ENCODE data around the gene PWP2.
"Not testable (repeated sequence)": the region's sequence is repeated elsewhere in the genome, so short reads cannot be mapped to it uniquely, and the experiment has no call there.

PWP2 gene

DNA sequence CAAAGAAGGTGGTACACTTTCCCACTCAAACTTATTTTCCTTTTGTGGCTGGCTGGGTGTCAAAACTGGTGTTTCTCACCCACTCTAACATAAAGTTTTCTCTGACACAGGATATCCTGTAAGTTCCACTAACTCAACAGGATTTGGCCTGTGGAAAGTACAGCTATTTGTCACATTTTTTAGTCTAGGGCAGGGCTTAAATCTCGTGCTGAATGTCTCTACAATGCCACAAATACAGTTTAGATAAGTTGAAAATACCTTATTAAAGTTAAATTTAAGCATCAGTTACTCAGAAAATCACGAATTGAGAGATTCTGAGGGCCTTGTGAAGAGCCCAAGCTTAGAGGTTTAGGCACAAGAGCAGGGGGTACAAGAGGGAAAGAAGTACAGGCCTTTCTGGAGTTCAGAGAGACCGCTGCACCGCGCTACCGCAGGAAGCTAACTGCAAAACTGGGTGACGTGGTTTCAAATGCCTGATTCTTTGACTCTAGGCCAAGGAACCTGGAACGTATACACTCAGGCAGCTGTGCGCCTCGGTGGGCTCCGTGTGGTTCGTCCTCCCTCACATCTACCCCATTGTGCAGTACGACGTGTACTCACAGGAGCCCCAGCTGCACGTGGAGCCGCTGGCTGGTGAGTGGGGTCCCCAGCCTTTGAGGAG, 23.4 kb upstream of the PWP2 start:
- peak; percentile 62 for DNase-seq

DNA sequence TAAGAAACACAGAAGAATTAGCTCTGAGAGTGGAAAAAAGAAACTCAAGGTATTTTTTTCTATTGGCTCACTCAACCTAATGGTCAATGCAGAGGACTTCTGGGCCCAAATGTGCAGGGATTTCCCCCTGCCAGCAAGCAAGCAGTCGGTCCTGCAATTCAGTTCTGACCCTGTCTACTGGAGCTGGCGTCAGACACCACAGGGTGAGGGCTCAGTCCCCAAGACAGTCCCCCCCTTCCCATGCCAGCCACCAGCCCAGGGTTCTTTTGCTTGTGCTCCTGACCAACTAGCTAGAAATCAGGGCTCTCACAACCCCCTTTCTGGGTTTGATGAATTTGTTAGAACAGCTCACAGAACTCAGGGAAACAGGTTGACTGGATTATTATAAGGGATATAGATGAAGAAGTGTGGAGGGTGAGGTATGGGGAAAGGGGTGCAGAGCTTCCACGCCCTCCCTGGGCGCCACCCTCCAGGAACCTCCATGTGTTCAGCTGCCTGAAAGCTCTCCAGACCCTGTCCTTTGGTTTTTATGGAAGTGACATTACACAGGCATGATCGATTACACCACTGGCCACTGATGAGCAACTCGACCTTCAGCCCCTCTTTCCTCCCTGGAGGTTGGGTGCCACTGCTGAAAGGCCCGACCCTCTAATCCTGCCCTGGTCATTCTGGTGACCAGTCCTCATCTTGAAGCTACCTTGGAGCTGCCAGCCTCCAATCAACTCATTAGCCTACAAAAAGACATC, 22.5 kb upstream of the PWP2 start:
- peak; percentile 3 for DNase-seq

DNA sequence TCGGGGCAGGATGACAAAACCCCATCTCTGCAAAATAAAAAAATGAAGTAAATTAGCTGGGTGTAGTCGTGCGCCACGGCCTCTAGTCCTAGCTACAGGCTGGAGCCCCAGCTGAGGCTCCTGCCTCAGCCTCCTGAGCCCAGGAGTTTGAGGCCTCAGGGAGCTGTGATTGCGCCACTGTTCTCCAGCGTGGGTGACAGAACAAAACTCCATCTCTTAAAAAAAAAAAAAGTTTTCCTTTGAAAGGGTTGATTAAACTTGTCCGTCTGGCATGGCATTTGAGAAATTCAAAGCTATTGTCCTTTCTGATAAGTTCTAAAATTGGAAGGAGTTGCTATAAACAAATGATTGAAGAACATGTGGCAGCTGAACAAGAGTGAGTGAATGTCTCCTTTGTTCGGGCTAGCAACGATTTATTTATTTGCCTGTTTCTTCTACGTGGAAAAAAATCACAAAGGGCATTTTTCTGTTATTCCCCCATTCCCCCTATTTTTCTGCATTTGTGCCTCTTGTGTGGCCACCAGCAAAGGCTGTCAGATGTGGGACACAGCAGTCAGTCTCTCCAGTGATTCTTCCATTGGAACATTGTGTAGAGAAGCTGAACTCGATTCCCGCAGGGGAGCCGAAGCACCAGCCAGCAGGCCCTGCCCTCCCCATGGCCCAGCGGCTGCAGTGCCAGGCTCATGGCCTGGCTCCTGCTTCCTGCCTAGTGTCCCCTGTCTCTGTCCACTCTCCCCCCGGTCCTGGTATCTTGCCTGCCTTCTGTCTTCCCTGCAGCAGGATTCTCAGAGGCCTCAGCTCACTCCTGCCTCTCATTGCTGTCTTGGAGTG, 21.5 kb upstream of the PWP2 start:
- DNase-seq = peak; percentile 6

DNA sequence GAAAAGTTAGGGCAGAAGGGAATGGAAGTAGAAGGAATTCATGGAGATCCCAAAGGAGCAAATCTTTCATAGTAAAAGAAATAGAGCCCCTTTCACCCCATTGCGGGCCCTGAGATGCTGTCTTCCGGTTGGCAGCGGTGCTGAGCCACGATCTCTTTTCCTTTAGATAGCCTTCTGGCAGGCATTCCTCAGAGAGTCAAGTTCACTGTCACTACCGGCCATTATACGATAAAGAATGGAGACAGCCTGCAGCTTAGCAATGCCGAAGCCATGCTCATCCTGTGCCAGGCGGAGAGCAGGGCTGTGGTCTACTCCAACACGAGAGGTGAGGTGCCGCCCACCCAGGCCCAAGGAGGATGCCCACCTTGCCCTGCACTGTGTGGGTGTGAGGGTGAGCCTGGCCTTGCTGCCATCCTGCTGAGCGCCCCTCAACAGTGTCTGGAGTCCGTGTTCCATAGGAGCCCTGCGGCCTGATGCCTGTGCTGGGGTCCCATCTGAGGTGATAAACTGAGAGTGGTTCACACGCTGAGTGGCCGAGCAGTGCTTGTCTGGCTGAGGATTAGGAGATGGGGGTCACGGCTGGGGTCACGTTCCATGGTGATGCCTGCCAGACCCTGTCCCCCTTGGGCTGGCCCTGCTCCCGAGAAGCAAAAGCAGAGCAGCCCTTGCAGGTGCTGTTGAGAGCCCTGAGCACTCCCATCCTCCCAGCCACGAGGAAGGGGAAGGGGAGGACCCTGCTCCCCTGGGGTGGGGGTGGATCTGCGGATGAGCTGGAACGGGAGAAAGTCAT, 20.4 kb upstream of the PWP2 start:
- peak; percentile 3 for DNase-seq

DNA sequence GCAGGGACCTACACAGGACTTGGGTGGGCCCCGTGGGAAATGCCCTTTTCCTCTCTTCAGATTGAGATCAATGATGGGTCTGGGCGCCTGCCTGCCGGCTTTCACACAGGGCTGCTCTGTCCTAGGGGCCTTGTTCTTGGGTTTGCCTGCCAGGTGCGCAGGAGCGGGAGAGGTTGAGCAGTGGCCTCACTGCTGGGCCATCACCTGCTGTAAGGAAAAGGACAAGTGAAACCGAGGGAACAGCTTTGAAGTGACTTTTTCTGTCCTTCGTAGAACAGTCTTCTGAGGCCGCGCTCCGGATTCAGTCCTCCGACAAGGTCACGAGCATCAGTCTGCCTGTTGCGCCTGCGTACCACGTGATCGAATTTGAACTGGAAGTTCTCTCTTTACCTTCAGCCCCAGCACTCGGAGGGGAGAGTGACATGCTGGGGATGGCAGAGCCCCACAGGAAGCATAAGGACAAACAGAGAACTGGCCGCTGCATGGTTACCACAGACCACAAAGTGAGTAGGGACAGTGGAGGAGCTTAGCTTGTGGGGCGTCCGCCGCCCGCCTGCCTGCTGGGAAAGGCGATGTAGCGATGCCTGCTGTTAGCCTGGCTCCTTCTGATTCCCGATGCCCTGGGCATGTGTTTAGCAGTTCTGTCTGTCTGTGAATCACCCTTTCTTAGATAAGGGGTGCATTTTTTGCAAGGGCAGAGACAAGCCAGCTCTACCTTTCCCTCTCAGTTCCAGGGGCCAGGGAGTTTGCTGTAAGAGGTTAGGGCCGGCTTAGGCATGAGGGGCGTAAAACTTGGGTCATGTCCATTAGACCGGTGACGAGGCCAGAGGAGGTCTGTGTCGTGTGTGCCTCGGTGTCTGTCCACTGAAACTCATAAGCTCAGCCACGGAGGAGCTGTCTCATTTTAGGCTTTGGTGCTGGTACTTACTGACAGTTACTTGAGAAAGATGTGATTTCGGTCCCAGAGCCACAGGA, 19.5 kb upstream of the PWP2 start:
- DNase-seq = peak; percentile 3

DNA sequence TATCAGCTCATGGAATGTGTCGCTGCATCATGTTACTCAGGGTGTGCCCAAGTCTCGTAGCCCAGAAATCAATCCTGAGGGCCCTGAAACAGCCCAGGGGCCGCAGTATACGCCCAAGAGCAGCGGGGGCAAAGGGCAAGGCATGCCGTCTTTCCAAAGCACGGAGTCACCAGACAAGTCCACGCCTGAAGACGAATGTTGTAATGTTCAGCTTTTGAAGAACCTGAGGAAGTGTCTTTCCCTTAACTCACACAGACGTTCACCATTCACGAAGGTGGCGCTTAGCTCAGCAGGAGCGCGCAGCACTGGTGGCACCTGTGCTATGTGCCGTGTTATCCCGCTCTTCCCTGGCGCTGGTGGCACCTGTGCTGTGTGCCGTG, 18.8 kb upstream of the PWP2 start:
- no peak for DNase-seq

DNA sequence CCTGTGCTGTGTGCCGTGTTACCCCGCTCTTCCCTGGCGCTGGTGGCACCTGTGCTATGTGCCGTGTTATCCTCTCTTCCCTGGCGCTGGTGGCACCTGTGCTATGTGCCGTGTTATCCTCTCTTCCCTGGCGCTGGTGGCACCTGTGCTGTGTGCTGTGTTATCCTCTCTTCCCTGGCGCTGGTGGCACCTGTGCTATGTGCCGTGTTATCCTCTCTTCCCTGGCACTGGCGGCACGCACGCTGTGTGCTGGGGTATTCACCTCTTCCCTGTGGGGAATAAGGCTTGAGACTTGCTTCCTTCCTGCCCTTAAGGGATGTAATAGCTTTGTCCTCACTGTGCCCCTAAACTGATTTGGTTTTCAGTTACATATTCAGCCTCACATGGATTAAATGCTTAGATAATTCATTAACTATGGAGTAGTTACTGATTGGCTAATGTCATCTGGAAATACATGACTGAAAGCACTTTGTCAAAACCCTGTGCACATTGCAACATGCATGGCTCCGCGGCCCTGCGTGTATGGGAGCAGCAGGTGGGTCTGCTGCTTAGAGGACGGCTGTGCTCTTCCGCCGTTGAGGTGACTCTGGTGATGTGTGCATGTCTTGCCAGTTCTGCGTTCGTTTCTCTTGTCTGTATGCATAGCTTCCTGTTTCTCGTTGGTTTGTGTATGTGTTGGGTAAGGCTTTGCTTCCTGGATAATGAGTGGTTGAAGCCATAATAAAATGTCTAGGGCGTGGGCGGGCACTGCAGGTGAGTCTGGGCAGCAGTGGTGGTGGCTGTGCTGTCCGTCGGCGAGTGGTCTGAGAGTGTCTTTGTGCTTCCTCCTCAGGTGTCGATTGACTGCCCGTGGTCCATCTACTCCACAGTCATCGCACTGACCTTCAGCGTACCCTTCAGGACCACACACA, 17.9 kb upstream of the PWP2 start:
- peak; percentile 23 for DNase-seq

DNA sequence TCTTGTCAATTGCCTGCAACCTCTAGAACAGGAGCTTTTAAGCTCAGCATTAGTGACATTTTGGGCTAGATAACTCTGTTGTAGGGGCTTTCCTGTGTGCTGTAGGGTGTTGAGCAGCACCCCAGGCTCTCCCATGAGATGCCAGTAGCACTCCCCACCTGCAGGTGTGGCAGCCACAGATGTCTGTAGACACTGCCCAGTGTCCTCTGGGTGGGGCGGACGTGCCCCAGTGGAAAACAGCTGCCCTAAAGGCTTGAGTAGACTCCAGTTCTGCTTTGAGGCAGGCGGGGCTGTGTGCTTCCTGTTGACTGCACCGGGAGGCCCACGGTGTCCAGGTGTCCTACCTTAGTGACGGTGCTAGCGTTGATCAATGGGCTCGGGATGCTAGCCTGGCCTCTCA, 16.9 kb upstream of the PWP2 start:
- DNase-seq = peak; percentile 6

DNA sequence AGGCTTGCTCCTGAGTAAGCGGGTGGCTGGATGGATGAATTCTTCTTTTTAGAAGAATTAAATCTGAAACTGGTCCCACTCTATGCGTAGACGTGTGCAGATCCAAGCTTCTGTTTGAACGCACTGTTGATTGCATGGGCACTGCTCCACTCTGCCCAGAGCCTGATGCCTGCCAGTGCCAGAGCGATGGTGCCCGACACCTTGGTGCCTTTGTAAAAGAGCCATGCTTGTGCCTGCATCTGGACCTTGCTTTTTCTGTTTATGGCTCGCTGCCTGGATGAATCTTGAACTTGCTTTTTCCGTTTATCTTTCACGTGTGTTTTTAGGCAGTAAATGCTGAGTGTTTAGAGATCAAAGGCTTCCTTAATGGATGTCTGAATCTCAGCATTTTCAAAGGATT, 15.0 kb upstream of the PWP2 start:
- no peak for DNase-seq

DNA sequence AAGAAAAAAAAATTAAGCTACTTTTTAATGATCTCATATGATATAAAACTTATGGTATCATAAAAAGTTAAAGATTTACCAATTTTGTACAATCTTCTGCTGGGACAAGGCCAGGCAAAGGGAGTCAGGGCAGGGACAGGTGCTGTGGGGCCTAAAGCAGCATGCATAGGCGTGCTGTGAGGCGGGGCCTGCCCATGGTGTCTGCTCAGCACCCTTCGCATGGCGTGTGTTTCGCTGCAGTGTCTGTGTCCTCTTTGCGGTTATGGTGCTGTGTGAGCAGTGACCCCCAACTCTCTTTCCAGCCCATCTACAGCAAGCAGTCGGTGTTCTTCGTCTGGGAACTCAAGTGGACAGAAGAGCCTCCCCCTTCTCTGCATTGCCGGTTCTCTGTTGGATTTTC, 13.4 kb upstream of the PWP2 start:
- no peak for DNase-seq

DNA sequence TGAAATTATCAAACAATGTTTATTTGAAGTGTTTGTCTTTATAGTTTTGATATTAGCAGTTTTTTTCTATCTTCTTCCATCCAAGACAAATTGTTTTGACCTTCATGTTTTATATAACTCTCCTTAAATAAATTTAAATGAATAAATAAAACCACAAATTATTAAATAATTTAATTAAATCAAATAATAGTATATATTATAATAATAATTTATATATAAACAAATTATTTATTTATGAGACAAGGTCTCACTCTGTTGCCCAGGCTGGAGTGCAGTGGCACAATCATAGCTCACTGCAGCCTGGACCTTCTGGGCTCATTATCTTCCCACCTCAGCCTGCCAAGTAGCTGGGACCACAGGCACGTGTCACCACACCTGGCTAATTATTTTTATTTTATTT, 12.4 kb upstream of the PWP2 start:
- no peak for DNase-seq

DNA sequence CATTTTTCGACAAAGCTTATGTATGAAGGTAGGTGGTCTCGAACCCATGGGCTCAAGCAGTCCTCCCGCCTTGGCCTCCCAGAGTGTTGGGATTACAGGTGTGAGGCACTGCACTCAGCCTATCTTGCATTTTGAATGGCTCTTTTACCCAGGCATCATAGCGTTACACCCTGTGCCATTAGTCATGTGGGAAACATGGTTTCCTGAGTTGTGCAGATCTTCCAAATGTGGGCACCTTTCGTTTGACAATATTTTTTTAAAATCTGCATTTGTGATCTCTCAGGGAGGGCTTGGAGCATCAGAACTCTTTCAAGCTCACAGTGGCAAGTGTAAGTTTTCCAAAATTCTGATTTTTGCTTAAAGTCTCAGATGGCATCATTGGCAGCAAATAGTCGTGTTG, 8.7 kb upstream of the PWP2 start:
- not testable (repeated sequence) for DNase-seq

DNA sequence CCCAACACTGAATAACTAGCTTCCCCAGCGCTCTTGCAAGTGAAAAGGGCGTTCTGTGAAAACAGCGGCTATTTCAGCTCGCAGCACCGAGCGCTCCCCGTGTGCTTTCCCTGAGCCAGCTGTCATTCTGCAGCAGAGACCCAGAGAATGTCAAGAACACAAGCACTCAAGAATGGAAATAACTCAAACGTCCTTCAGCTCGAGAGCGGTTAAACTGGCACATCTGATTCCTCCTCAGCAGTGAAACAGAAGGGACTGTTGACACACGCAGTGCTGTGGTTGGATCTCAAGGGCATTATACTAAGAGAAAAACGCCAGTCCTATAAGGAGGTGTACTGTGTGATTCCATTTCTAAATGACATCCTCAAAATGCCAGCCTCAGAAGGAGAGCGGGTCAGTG, 8.2 kb upstream of the PWP2 start:
- DNase-seq = not testable (repeated sequence)

DNA sequence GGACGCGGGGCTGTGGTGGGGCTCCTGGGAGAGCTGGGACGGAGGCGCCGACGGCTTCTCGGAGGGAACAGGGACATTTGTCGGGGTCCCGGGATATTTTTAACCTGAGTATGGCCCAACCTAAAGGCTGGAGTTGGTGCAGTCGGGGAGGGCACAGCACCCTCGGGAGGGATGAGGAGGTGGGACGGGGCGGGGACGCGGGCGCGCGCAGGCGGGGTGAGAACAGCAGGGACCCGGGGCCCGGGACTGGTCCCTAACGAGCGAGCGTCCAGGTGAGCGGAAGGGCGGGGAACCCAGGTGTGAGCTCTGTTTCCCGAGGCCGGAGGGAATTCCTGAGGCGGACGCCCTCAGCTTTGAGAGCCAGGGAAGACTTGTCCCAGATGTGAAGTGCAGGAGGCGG, 390 bp downstream of the PWP2 start:
- DNase-seq = not testable (repeated sequence)

DNA sequence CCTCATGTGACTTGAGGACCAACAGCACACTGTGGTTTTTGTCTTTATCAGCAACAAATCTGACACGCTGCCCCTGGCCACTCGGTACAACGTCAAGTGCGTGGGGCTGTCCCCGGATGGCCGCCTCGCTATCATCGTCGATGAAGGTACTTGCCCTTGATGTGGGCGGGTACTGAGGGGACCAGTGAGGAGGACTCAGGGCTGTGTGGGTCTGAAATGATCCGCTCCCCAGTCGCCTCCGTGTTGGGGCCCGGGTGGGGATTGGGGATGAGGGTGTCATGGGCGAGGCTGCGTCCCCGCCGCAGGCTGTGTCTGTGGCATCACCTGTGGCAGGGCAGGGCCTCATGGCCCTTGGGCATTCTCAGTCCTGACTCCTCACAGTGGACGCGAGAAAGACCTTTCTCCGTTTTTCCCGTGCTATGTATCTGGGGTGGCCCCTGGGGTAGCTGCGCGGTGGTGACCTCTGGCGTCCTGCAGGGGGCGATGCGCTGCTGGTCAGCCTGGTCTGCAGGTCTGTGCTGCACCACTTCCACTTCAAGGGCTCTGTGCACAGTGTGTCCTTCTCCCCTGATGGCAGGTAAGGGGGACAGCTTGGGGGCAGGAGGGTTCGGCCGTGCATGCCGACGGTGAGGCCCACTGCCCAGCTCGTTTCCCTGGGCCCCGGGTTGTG, 6.6 kb downstream of the PWP2 start:
- not testable (repeated sequence) for DNase-seq

DNA sequence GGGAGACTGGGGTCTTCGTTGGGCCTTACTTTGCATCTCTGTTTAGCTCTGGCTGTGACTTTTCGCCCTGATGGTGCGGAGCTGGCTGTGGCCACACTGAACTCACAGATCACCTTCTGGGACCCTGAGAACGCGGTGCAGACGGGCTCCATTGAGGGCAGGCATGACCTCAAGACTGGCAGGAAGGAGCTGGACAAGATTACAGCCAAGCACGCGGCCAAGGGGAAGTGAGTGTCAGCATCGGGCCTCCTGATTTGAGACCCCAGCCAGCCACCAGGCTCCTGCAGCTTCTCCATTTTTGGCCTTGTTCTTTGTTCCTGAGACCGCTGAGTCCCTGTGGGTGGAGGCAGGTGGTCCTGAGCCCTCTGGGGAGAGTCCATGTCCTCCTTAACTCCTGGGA, 14.9 kb downstream of the PWP2 start:
- not testable (repeated sequence) for DNase-seq

DNA sequence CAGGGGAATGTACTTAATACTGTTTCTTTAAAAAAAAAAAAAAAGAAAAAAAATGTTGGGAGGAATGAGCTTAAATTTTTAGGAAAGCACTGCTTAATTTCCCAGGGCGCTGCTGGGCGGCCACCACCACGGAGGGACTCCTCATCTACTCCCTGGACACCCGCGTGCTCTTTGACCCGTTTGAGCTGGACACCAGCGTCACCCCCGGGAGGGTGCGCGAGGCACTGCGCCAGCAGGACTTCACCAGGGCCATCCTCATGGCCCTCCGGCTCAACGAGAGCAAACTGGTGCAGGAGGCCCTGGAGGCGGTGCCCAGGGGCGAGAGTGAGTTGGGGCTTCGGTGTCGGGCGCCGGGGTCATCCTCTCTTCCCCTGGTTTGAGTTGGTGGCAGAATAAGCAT, 20.6 kb downstream of the PWP2 start:
- DNase-seq = not testable (repeated sequence)

DNA sequence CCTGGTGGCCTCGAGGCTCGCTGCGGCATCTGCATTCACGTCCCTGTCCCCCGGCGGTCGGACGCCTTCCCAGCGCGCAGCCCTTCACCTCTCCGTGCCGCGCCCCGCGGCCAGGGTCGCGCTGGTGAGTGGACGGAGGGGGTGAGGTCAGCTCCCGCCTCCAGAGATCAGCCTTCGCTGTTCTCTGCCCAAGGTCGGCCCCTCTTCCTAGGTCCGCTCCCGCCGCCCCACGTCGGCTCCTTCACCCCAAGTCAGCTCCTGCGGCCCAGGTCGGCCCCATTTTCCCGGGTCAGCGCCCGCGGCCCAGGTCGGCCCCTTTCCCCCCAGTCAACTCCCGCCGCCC, 26.5 kb downstream of the PWP2 start:
- not testable (repeated sequence) for DNase-seq

DNA sequence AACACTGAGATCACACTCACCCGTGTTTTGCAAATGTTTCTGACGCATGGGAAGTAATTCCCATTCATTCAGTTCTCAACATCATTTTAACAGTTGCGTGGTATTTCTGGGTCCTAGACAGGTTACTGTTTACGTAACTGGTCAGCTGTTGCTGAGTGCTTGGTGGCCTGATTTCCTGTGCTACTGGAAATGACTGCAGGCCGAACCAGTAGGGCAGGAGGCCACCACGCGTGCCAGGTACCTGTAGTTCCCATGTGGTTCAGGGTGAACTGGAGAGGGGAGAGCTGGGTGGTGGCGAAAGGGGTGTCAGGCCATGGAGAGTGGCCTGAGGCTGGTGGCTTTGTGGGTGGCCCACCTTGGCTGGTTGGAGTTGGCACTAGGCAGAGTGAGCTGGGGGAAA, 27.5 kb downstream of the PWP2 start:
- not testable (repeated sequence) for DNase-seq

DNA sequence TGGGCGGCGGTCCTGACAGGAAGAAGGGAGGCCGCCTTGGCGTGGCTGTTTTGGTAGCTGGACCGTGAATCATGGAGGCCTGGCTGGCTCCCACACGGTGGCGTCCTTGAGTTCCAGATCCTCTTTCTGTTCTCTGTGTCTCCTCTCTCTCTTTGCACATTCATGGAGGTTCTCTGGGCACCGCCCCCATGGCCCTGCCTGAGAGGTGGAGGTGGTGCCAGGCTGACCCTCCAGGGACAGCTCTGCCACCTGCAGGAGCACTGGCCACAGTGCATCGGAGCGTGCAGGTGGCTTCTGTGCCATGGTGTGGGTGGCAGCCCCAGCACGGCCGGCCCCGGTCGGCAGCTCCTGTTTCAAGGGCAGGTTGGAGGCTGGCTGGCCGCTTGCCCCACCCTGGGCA, 30.8 kb downstream of the PWP2 start:
- DNase-seq = not testable (repeated sequence)

All from stimulated activated CD4-positive, alpha-beta T cell treated with anti-CD3 and anti-CD28 coated beads, Interleukin-4, amount 100 ng/mL, for 24 hours (primary cell).